ENCODE measurements around the gene PLXNA4. TPM values are rescaled to one million over a fixed set of nuclear protein-coding genes. Genes with fewer than 3 reads are reported as not detected.

The PLXNA4 gene
- total RNA-seq, 1 experiment from 2014 or later: 0.10 TPM

DNA sequence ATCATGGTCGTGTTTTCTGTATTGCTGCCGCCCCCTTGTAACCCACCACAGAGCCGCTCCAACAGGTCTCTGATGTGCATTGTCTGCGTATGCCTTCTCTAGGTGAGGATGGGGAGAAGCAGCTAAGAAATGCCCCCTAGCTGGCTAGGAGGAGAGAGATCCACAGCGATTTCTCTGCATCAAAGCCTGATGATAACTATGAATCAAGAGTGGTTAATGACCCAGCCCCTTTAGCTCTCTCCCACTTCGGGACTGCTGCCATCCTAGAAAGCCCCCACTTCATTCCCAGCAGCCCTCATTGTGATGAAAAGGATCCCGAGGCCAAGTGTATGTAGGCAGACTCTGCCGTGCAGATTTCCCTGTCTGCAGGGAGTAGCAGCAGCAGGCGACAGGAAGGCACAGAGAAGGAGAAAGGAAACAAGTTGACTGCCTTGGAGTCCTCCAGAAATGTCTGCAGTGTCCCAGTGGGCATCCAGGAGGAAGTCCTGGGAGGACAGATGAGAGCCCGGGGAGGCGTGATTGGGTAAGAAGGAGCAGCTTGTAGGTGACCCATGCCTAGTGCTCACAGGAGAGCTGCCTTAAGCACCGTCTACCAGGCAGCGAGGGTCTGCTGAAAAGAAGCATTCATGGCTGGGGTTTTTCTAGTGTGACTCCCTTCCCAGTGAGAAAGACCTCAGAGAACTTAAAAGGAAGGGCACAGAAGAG, 2.9 kb downstream of the PLXNA4 start:
- Histone ChIP-seq H3K27ac (ENCODE audit: low read length) (no peak overlapping the region), H3K9me3 (ENCODE audit: control insufficient read depth, insufficient read depth, low read depth, low read length) (no peaks in the 10 kb centered on the region), H3K27me3 (ENCODE audit: control insufficient read depth, insufficient read depth, low read length) (peaks cover 63% of the 10 kb centered on the region), H3K4me1 (ENCODE audit: control insufficient read depth, insufficient read depth, low read length) (no peaks in the 10 kb centered on the region; the same call in 1 of the 2 replicates), H3K4me3 (ENCODE audit: low read depth in 2 of 2, low read length in 2 of 2) (no peak overlapping the region), H3K36me3 (ENCODE audit: control insufficient read depth, insufficient read depth, low read length) (no peaks in the 10 kb centered on the region)
- intact Hi-C loops (cut with micrococcal nuclease; ENCODE audit: unreplicated experiment): no loop called here
- ChIA-PET CTCF (no interaction called here), POLR2A (no interaction called here)
- DNase-seq (ENCODE audit: low read depth, low spot score) (no peak), ATAC-seq (no peak)
- in situ Hi-C loops (cut with HindIII; ENCODE audit: low pct_unique_long_range_greater_than_20kb, low sequenced_read_pairs): no loop called here
- TF ChIP-seq, protein P1, sequence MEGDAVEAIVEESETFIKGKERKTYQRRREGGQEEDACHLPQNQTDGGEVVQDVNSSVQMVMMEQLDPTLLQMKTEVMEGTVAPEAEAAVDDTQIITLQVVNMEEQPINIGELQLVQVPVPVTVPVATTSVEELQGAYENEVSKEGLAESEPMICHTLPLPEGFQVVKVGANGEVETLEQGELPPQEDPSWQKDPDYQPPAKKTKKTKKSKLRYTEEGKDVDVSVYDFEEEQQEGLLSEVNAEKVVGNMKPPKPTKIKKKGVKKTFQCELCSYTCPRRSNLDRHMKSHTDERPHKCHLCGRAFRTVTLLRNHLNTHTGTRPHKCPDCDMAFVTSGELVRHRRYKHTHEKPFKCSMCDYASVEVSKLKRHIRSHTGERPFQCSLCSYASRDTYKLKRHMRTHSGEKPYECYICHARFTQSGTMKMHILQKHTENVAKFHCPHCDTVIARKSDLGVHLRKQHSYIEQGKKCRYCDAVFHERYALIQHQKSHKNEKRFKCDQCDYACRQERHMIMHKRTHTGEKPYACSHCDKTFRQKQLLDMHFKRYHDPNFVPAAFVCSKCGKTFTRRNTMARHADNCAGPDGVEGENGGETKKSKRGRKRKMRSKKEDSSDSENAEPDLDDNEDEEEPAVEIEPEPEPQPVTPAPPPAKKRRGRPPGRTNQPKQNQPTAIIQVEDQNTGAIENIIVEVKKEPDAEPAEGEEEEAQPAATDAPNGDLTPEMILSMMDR (IDR thresholded peaks at IDR 0.05): no peak
- no peak for TF ChIP-seq SIN3A (IDR thresholded peaks at IDR 0.05; ENCODE audit: borderline replicate concordance, insufficient read depth, low read depth, low read length)
- TF ChIP-seq, protein P2, sequence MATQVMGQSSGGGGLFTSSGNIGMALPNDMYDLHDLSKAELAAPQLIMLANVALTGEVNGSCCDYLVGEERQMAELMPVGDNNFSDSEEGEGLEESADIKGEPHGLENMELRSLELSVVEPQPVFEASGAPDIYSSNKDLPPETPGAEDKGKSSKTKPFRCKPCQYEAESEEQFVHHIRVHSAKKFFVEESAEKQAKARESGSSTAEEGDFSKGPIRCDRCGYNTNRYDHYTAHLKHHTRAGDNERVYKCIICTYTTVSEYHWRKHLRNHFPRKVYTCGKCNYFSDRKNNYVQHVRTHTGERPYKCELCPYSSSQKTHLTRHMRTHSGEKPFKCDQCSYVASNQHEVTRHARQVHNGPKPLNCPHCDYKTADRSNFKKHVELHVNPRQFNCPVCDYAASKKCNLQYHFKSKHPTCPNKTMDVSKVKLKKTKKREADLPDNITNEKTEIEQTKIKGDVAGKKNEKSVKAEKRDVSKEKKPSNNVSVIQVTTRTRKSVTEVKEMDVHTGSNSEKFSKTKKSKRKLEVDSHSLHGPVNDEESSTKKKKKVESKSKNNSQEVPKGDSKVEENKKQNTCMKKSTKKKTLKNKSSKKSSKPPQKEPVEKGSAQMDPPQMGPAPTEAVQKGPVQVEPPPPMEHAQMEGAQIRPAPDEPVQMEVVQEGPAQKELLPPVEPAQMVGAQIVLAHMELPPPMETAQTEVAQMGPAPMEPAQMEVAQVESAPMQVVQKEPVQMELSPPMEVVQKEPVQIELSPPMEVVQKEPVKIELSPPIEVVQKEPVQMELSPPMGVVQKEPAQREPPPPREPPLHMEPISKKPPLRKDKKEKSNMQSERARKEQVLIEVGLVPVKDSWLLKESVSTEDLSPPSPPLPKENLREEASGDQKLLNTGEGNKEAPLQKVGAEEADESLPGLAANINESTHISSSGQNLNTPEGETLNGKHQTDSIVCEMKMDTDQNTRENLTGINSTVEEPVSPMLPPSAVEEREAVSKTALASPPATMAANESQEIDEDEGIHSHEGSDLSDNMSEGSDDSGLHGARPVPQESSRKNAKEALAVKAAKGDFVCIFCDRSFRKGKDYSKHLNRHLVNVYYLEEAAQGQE (IDR thresholded peaks at IDR 0.05; ENCODE audit: insufficient read depth in 1 of 2, low read depth in 2 of 2, low read length in 1 of 2): no peak
- TF ChIP-seq POLR2AphosphoS5 (IDR thresholded peaks at IDR 0.05; ENCODE audit: low read depth, low read length): no peak
- no peak for TF ChIP-seq TCF7L2 (IDR thresholded peaks at IDR 0.05; ENCODE audit: low read depth, low read length)
- no TSS peak for BruUV-seq (replicated peaks)

DNA sequence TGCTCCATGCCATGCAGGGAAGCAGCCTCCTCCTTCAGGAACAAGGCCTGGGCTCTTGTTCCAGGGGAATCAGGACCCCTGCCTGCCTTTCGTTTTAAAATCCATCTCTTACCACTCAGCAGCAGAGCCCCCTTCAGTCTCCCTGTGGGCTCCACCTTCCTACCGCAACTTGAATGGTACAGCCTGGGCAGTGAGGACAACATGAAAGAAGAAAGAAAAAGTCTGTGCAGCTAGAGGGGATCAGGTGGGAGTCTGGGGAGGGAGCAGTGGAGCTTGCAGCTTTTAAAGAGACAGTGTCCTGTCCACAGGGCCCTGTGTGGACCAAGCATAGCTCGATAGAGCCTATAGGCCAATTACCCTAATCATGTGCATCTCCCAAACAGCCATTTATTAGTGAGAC, 3.7 kb downstream of the PLXNA4 start:
- ChIA-PET POLR2A (no interaction called here), CTCF (no interaction called here)
- ATAC-seq (no peak), DNase-seq (ENCODE audit: low read depth, low spot score) (no peak)
- no TSS peak for BruUV-seq (replicated peaks)
- Histone ChIP-seq H3K4me3 (ENCODE audit: low read depth in 2 of 2, low read length in 2 of 2) (no peak overlapping the region), H3K4me1 (ENCODE audit: control insufficient read depth, insufficient read depth, low read length) (no peaks in the 10 kb centered on the region; the same call in 1 of the 2 replicates), H3K27me3 (ENCODE audit: control insufficient read depth, insufficient read depth, low read length) (peaks cover 56% of the 10 kb centered on the region), H3K9me3 (ENCODE audit: control insufficient read depth, insufficient read depth, low read depth, low read length) (no peaks in the 10 kb centered on the region), H3K36me3 (ENCODE audit: control insufficient read depth, insufficient read depth, low read length) (no peaks in the 10 kb centered on the region), H3K27ac (ENCODE audit: low read length) (no peak overlapping the region)
- TF ChIP-seq TCF7L2 (IDR thresholded peaks at IDR 0.05; ENCODE audit: low read depth, low read length) (no peak), POLR2AphosphoS5 (IDR thresholded peaks at IDR 0.05; ENCODE audit: low read depth, low read length) (no peak), SIN3A (IDR thresholded peaks at IDR 0.05; ENCODE audit: borderline replicate concordance, insufficient read depth, low read depth, low read length) (no peak)
- TF ChIP-seq, protein P2 (IDR thresholded peaks at IDR 0.05; ENCODE audit: insufficient read depth in 1 of 2, low read depth in 2 of 2, low read length in 1 of 2): no peak
- TF ChIP-seq, protein P1 (IDR thresholded peaks at IDR 0.05): no peak
- in situ Hi-C loops (cut with HindIII; ENCODE audit: low pct_unique_long_range_greater_than_20kb, low sequenced_read_pairs) (no loop called here), intact Hi-C loops (cut with micrococcal nuclease; ENCODE audit: unreplicated experiment) (no loop called here)

Data from Panc1 (cell line).